GM12878 (cell line): ENCODE data around the gene FLYWCH2. TPM values are rescaled to one million over a fixed set of nuclear protein-coding genes. Genes with fewer than 3 reads are reported as not detected.

Experiments used
- ATAC-seq: fragments of 200-7000 bp; cut with Tn5 transposase; 3 replicates; pipeline ENCODE4 v1.9.1; 2020; ENCODE audit warnings: mild to moderate bottlenecking, moderate library complexity
- BruUV-seq: library from RNA; stranded (reverse); fragments of 400-500 nt; replicated peaks from 2 replicates; lab custom pipeline; 2021; lab: Mats Ljungman, UMichigan
- CTCF ChIA-PET: fragments of 300-600 bp; sonication (Branson Sonifier 250); formaldehyde crosslinking; extraction: SDS; loops from one replicate; lab custom pipeline; 2021; ENCODE audit warnings: inconsistent platforms; lab: Yijun Ruan, JAX
- POLR2A ChIA-PET: fragments of 350-600 bp; formaldehyde crosslinking; extraction: SDS; loops from one replicate; lab custom pipeline; 2021; ENCODE audit warnings: inconsistent platforms; lab: Charles Lee
- RAD21 ChIA-PET: fragments of 300-600 bp; sonication (Branson Sonifier 250); formaldehyde crosslinking; loops from one replicate; lab custom pipeline; 2023; ENCODE audit warnings: antibody characterized with exemption; ENCODE audit not compliant: unreplicated experiment; lab: Charles Lee
- SMC1A ChIA-PET: fragments of 300-600 bp; sonication (Branson Sonifier 250); formaldehyde crosslinking; loops from one replicate; lab custom pipeline; 2023; ENCODE audit not compliant: unreplicated experiment, uncharacterized antibody; lab: Charles Lee
- DNase-seq: peaks from one replicate; pipeline ENCODE4 v3.0.0-alpha.2; 2011; ENCODE audit warnings: low read depth, low spot score
- FAIRE-seq: peaks from 3 replicates; lab custom pipeline; 2011; peaks lifted over from hg19 to GRCh38; lab: Jason Lieb, UNC
- H2AFZ ChIP-seq: 2 replicates; pipeline ENCODE4 v1.6.0; 2011; ENCODE audit warnings: low read depth, low read length, control low read depth; ENCODE audit not compliant: control insufficient read depth
- H3K27ac ChIP-seq: 2 replicates; pipeline ENCODE4 v1.5.1; 2011; ENCODE audit warnings: control low read depth; ENCODE audit not compliant: control insufficient read depth, insufficient read depth
- H3K27me3 ChIP-seq, 2 experiments: replicated peaks in 1 of 2; 2 replicates each; pipeline versions ENCODE4 v1.6.0 to v1.6.1; 2011; ENCODE audit warnings: low read length in 1 of 2; ENCODE audit not compliant: control insufficient read depth in 2 of 2, insufficient read depth in 2 of 2
- H3K36me3 ChIP-seq, 2 experiments: 2 replicates each; pipeline ENCODE4 v1.5.1; 2011; ENCODE audit warnings: low read length in 1 of 2; ENCODE audit not compliant: control insufficient read depth in 2 of 2, insufficient read depth in 2 of 2
- H3K4me1 ChIP-seq: 2 replicates; pipeline ENCODE4 v1.6.1; 2011; ENCODE audit warnings: mild to moderate bottlenecking, low read length, moderate library complexity, mixed read lengths; ENCODE audit not compliant: control insufficient read depth, insufficient read depth
- H3K4me2 ChIP-seq: 2 replicates; pipeline ENCODE4 v1.6.0; 2011; ENCODE audit warnings: control low read depth; ENCODE audit not compliant: control insufficient read depth, insufficient read depth
- H3K4me3 ChIP-seq: fragments of 200-600 bp; sonication (generic); 2 replicates; pipeline ENCODE4 v1.5.1; 2016
- H3K79me2 ChIP-seq: 2 replicates; pipeline ENCODE4 v1.6.0; 2011; ENCODE audit warnings: low read length; ENCODE audit not compliant: control insufficient read depth, insufficient read depth
- H3K9ac ChIP-seq: 2 replicates; pipeline ENCODE4 v1.8.0; 2011; ENCODE audit warnings: low read length, control low read depth, mixed read lengths; ENCODE audit not compliant: control insufficient read depth, insufficient read depth
- H3K9me3 ChIP-seq: replicated peaks from 3 replicates; pipeline ENCODE4 v1.5.1; 2011; ENCODE audit warnings: mild to moderate bottlenecking, low read length; ENCODE audit not compliant: control insufficient read depth, insufficient read depth
- H4K20me1 ChIP-seq: 2 replicates; pipeline ENCODE4 v1.6.0; 2011; ENCODE audit not compliant: control insufficient read depth, insufficient read depth
- ATF3 ChIP-seq: IDR thresholded peaks from 2 replicates; pipeline ENCODE4 v1.6.1; 2011; ENCODE audit warnings: low read depth, mild to moderate bottlenecking, low read length, moderate library complexity, borderline replicate concordance; ENCODE audit errors: extremely low read depth
- CHD2 ChIP-seq: IDR thresholded peaks from 2 replicates; pipeline ENCODE4 v1.6.1; 2011; ENCODE audit warnings: low read depth, low read length, improper control_type of control experiment, borderline replicate concordance
- EGR1 ChIP-seq, 2 experiments: IDR thresholded peaks; 1 replicate in 1 of 2; 2 replicates in 1 of 2; pipeline ENCODE4 v1.6.1; 2011 to 2012; ENCODE audit warnings: low read depth in 2 of 2, low read length in 2 of 2, borderline replicate concordance in 1 of 2, mild to moderate bottlenecking in 1 of 2, moderate library complexity in 1 of 2
- ESRRA ChIP-seq: IDR thresholded peaks from 2 replicates; pipeline ENCODE4 v1.6.1; 2012; ENCODE audit warnings: mild to moderate bottlenecking, low read length, improper control_type of control experiment
- FOS ChIP-seq: IDR thresholded peaks from 3 replicates; pipeline ENCODE4 v1.6.1; 2011; ENCODE audit warnings: borderline replicate concordance; ENCODE audit not compliant: insufficient read length; ENCODE audit errors: extremely low read depth
- FOXM1 ChIP-seq: IDR thresholded peaks from 2 replicates; pipeline ENCODE4 v1.6.1; 2012; ENCODE audit warnings: low read depth, mild to moderate bottlenecking, inconsistent platforms, low read length, moderate library complexity
- JUNB ChIP-seq: IDR thresholded peaks from 2 replicates; pipeline ENCODE4 v1.6.1; 2016; ENCODE audit warnings: antibody characterized with exemption, mild to moderate bottlenecking
- JUND ChIP-seq: IDR thresholded peaks from 2 replicates; pipeline ENCODE4 v1.6.1; 2012; ENCODE audit warnings: low read depth, mild to moderate bottlenecking, low read length, improper control_type of control experiment, moderate library complexity
- MLLT1 ChIP-seq: fragments of 450-650 bp; IDR thresholded peaks from 2 replicates; pipeline ENCODE4 v1.6.1; 2016; ENCODE audit warnings: mild to moderate bottlenecking
- PAX8 ChIP-seq: fragments of 450-650 bp; IDR thresholded peaks from 2 replicates; pipeline ENCODE4 v1.6.1; 2017; ENCODE audit warnings: mild to moderate bottlenecking, moderate library complexity
- PRDM15 ChIP-seq: fragments of 450-650 bp; formaldehyde crosslinking; IDR thresholded peaks from 2 replicates; pipeline ENCODE4 v1.4.0; 2020; ENCODE audit warnings: mild to moderate bottlenecking, moderate library complexity
- STAT3 ChIP-seq: IDR thresholded peaks from 2 replicates; pipeline ENCODE4 v1.6.1; 2011; ENCODE audit warnings: low read depth, low read length, improper control_type of control experiment
- USF1 ChIP-seq: IDR thresholded peaks from 2 replicates; pipeline ENCODE4 v1.6.1; 2011; ENCODE audit warnings: borderline replicate concordance, low read depth, mild to moderate bottlenecking, moderate library complexity, mixed read lengths, low read length; ENCODE audit not compliant: insufficient read depth; ENCODE audit errors: extremely low read length
- ZBED1 ChIP-seq: IDR thresholded peaks from 2 replicates; pipeline ENCODE4 v1.6.1; 2016; ENCODE audit warnings: borderline replicate concordance
- ZNF24 ChIP-seq: fragments of 450-650 bp; IDR thresholded peaks from 2 replicates; pipeline ENCODE4 v1.6.1; 2017; ENCODE audit warnings: antibody characterized with exemption, mild to moderate bottlenecking
- ZSCAN29 ChIP-seq: fragments of 450-650 bp; IDR thresholded peaks from 2 replicates; pipeline ENCODE4 v1.6.1; 2017; ENCODE audit warnings: mild to moderate bottlenecking, moderate library complexity
- WGBS: methylation state at CpG from one replicate; pipeline ENCODE4 v1.1.6; 2016; ENCODE audit warnings: low lambda C conversion rate; ENCODE audit not compliant: insufficient replicate concordance, insufficient coverage; ENCODE audit errors: missing lambda C conversion rate; 5-methylcytosine and 5-hydroxymethylcytosine counted together
- in situ Hi-C: fragments of 300-500 bp; cut with MboI; formaldehyde crosslinking; loops from 9 replicates; pipeline ENCODE4 v1.14.3; 2018; ENCODE audit warnings: mixed read lengths
- intact Hi-C: fragments of 100-400 bp; cut with micrococcal nuclease; formaldehyde crosslinking; loops from one replicate; pipeline ENCODE4 v1.14.2; 2022; ENCODE audit not compliant: unreplicated experiment
- polyA plus RNA-seq, 11 experiments: library from polyadenylated mRNA; depleted of rRNA in 4 of 11; unstranded in 6 of 11; stranded (reverse) in 5 of 11; fragments of >200 nt; fragmentation: Nextera tagmentation in 4 of 11; fragmentation: Illumina TruSeq in 1 of 11; extraction: Ambion mirVana in 4 of 11; extraction: Trizol in 1 of 11; gene quantifications; 1 replicate in 1 of 11; 2 replicates in 10 of 11; pipeline versions ENCODE4 v1.2.1 to v1.2.3, GENCODE V29; 2011 to 2016; ENCODE audit warnings: inconsistent platforms in 2 of 11, missing spikeins in 2 of 11, low read depth in 1 of 11
- total RNA-seq, 4 experiments: library from RNA; depleted of rRNA in 3 of 4; stranded (reverse); fragments of >200 nt in 3 of 4; fragmentation: Illumina TruSeq in 1 of 4; extraction: Trizol in 1 of 4; gene quantifications; 2 replicates each; pipeline versions ENCODE4 v1.2.1 to v1.2.3, GENCODE V29; 2013 to 2021
- TF ChIP-seq, protein P1 (sequence below): fragments of 450-650 bp; IDR thresholded peaks from 2 replicates; pipeline ENCODE4 v1.6.1; 2017; ENCODE audit warnings: low read depth, mild to moderate bottlenecking, moderate library complexity

Gene FLYWCH2
- total and polyA plus RNA-seq, 10 of the 15 experiments (the other 5 are each of a cell fraction or from before 2014, with no cell fraction given): 0.27 to 43.1 (median 17.7) TPM

DNA sequence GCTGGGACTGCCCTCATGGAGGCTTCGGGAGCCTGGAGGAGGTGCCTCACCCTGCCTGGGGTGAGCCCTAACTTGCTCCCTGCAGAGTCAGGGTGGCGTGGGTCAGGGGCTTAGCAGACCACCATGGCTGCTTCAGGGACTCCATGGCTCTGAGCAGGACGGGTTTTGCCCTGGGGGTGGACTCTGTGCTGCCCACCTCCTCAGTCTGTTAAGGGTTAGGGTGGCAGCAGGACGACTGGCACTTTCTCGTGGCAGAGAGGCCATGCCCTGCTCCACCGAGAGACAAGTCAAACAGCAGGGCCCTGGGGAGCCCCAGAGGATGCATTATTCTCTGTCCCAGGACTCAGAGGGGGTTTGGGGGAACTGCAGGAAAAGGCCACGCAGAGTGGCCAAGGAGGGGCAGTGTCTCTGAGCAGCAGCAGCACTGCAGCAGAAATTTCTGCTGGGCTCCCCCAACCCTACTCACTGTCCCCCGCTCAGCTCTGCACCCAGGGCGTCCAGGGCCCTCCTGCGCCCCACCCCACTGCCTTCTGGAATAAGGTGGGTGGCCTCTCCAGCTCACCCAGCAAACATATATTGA is 23.2 kb upstream of the FLYWCH2 start:
- BruUV-seq: no TSS peak
- FAIRE-seq (no peak), ATAC-seq (no peak), DNase-seq (no peak)
- WGBS: 27% methylated on average over 10 of the region's 10 CpGs
- ChIA-PET POLR2A (no interaction called here), CTCF (no interaction called here), SMC1A (no interaction called here), RAD21 (no interaction called here)
- no peak overlapping the region for H3K4me2 ChIP-seq
- H3K27me3 ChIP-seq: no peaks in the 10 kb centered on the region; a peak in 1 of 4 replicates
- H3K27ac ChIP-seq: no peak overlapping the region
- in situ Hi-C loops: no loop called here
- no peak overlapping the region for H3K4me3 ChIP-seq
- no peak overlapping the region for H3K9ac ChIP-seq
- no peaks in the 10 kb centered on the region for H3K36me3 ChIP-seq
- H3K4me1 ChIP-seq: no peaks in the 10 kb centered on the region
- intact Hi-C loops: loop anchor here (10.0 kb wide), 2 partner anchors 55 to 135 kb away; partner anchors contain the start of gene PRSS27
- no peaks in the 10 kb centered on the region for H3K79me2 ChIP-seq
- H2AFZ ChIP-seq: no peak overlapping the region
- H4K20me1 ChIP-seq: no peaks in the 10 kb centered on the region
- no peaks in the 10 kb centered on the region for H3K9me3 ChIP-seq
- no peak for TF ChIP-seq MLLT1
- TF ChIP-seq STAT3: no peak
- no peak for TF ChIP-seq EGR1 (IDR thresholded peaks at IDR 0.05; ENCODE audit: borderline replicate concordance in 1 of 2, low read depth in 2 of 2, low read length in 2 of 2)
- no peak for TF ChIP-seq ZBED1
- no peak for TF ChIP-seq FOS
- TF ChIP-seq, protein P1, sequence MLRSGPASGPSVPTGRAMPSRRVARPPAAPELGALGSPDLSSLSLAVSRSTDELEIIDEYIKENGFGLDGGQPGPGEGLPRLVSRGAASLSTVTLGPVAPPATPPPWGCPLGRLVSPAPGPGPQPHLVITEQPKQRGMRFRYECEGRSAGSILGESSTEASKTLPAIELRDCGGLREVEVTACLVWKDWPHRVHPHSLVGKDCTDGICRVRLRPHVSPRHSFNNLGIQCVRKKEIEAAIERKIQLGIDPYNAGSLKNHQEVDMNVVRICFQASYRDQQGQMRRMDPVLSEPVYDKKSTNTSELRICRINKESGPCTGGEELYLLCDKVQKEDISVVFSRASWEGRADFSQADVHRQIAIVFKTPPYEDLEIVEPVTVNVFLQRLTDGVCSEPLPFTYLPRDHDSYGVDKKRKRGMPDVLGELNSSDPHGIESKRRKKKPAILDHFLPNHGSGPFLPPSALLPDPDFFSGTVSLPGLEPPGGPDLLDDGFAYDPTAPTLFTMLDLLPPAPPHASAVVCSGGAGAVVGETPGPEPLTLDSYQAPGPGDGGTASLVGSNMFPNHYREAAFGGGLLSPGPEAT: no peak
- TF ChIP-seq ATF3: no peak
- no peak for TF ChIP-seq USF1
- no peak for TF ChIP-seq JUNB
- TF ChIP-seq FOXM1: no peak
- no peak for TF ChIP-seq CHD2
- TF ChIP-seq PAX8: no peak
- TF ChIP-seq ESRRA: no peak
- TF ChIP-seq PRDM15 (CRISPR knock-in tag): no peak
- no peak for TF ChIP-seq ZSCAN29
- no peak for TF ChIP-seq JUND
- TF ChIP-seq ZNF24: no peak
